Measurements from ENCODE around the gene CLASP1. TPM values are rescaled to one million over a fixed set of nuclear protein-coding genes. Genes with fewer than 3 reads are reported as not detected.
A peak's percentile ranks its signal among the peaks of the same experiment; 100 is the strongest.

CLASP1 gene
- total RNA-seq, 2 donors from 2014 or later: 87.0 to 88.3 TPM

GRCh38 chr2:121418494-121419058, 230.7 kb downstream of the CLASP1 start:
- Mint-ChIP-seq H3K4me3 (no peak overlapping the region), H3K27me3 (ENCODE audit: insufficient read depth) (no peaks in the 10 kb centered on the region), H3K4me1 (no peaks in the 10 kb centered on the region), H3K27ac (no peak overlapping the region), H3K36me3 (ENCODE audit: low read depth) (peaks cover 47% of the 10 kb centered on the region), H3K9me3 (no peaks in the 10 kb centered on the region)
- Histone ChIP-seq H3K9me3 (ENCODE audit: control insufficient read depth, low read length) (no peaks in the 10 kb centered on the region), H3K27ac (ENCODE audit: low read depth, low read length) (peak overlapping the region; percentile 21), H3K4me1 (ENCODE audit: control insufficient read depth, insufficient read depth, low read length) (no peaks in the 10 kb centered on the region), H3K4me3 (ENCODE audit: low read length) (no peak overlapping the region), H3K36me3 (ENCODE audit: control insufficient read depth, insufficient read depth, low read length) (peaks cover 75% of the 10 kb centered on the region), H3K27me3 (ENCODE audit: control insufficient read depth, insufficient read depth, low read length, poor library complexity, severe bottlenecking) (no peaks in the 10 kb centered on the region), H3K9ac (ENCODE audit: extremely low read depth, low read length, poor library complexity, severe bottlenecking) (no peak overlapping the region)
- DNase-seq: no peak
- 93 to 100% methylated on average over 7 to 18 of the region's 18 CpGs for WGBS, 2 experiments (ENCODE audit: insufficient coverage in 1 of 2, insufficient read length in 1 of 2)
- TF ChIP-seq CTCF (conservative IDR thresholded peaks at IDR 0.05): no peak

- no peak overlapping the region for H3K27ac Mint-ChIP-seq
- DNase-seq: no peak
Measured at GRCh38 chr2:121417826-121418225, 231.4 kb downstream of the CLASP1 start.

GRCh38 chr2:121415727-121416126, 233.5 kb downstream of the CLASP1 start:
- 100% methylated on average over 1 of the region's 1 CpG; no CpG with 5 or more reads in 1 of the 2 experiments for WGBS, 2 experiments (ENCODE audit: insufficient coverage in 1 of 2, insufficient read length in 1 of 2)
- no peak for DNase-seq
- Mint-ChIP-seq H3K4me1 (no peaks in the 10 kb centered on the region), H3K27ac (no peak overlapping the region), H3K9me3 (no peaks in the 10 kb centered on the region), H3K4me3 (no peak overlapping the region), H3K27me3 (ENCODE audit: insufficient read depth) (no peaks in the 10 kb centered on the region), H3K36me3 (ENCODE audit: low read depth) (peaks cover 49% of the 10 kb centered on the region)
- Histone ChIP-seq H3K9me3 (ENCODE audit: control insufficient read depth, low read length) (no peaks in the 10 kb centered on the region), H3K4me3 (ENCODE audit: low read length) (no peak overlapping the region), H3K4me1 (ENCODE audit: control insufficient read depth, insufficient read depth, low read length) (no peaks in the 10 kb centered on the region), H3K27me3 (ENCODE audit: control insufficient read depth, insufficient read depth, low read length, poor library complexity, severe bottlenecking) (no peaks in the 10 kb centered on the region), H3K27ac (ENCODE audit: low read depth, low read length) (no peak overlapping the region), H3K36me3 (ENCODE audit: control insufficient read depth, insufficient read depth, low read length) (peaks cover 74% of the 10 kb centered on the region), H3K9ac (ENCODE audit: extremely low read depth, low read length, poor library complexity, severe bottlenecking) (no peak overlapping the region)
- TF ChIP-seq CTCF (conservative IDR thresholded peaks at IDR 0.05): no peak

More at GRCh38 chr2:121417826-121418225, 231.4 kb downstream of the CLASP1 start:
- Mint-ChIP-seq H3K27me3 (ENCODE audit: insufficient read depth) (no peaks in the 10 kb centered on the region), H3K9me3 (no peaks in the 10 kb centered on the region), H3K4me1 (no peaks in the 10 kb centered on the region), H3K4me3 (no peak overlapping the region), H3K36me3 (ENCODE audit: low read depth) (peaks cover 51% of the 10 kb centered on the region)
- WGBS, 2 experiments (ENCODE audit: insufficient coverage in 1 of 2, insufficient read length in 1 of 2): 91 to 100% methylated on average over 1 to 2 of the region's 4 CpGs
- Histone ChIP-seq H3K4me1 (ENCODE audit: control insufficient read depth, insufficient read depth, low read length) (no peaks in the 10 kb centered on the region), H3K27ac (ENCODE audit: low read depth, low read length) (no peak overlapping the region), H3K9ac (ENCODE audit: extremely low read depth, low read length, poor library complexity, severe bottlenecking) (no peak overlapping the region), H3K36me3 (ENCODE audit: control insufficient read depth, insufficient read depth, low read length) (peaks cover 78% of the 10 kb centered on the region), H3K27me3 (ENCODE audit: control insufficient read depth, insufficient read depth, low read length, poor library complexity, severe bottlenecking) (no peaks in the 10 kb centered on the region), H3K9me3 (ENCODE audit: control insufficient read depth, low read length) (no peaks in the 10 kb centered on the region), H3K4me3 (ENCODE audit: low read length) (no peak overlapping the region)
- no peak for TF ChIP-seq CTCF (conservative IDR thresholded peaks at IDR 0.05)
